B cell (primary cell): ENCODE results near the gene CXCL3. TPM values are rescaled to one million over a fixed set of nuclear protein-coding genes. Genes with fewer than 3 reads are reported as not detected.

Source experiments
- ATAC-seq: fragments of 200-7000 bp; cut with Tn5 transposase; one replicate; pipeline ENCODE4 v1.10.0; 2021; ENCODE audit warnings: low read depth, mild to moderate bottlenecking, moderate number of reproducible peaks, moderate library complexity
- CTCF ChIA-PET: fragments of 350-600 bp; sonication (Branson Sonifier 250); formaldehyde crosslinking; loops from one replicate; lab custom pipeline; 2021; ENCODE audit warnings: antibody characterized with exemption, inconsistent platforms; lab: Charles Lee
- POLR2A ChIA-PET: fragments of 350-600 bp; sonication (Branson Sonifier 250); formaldehyde crosslinking; loops from one replicate; lab custom pipeline; 2021; ENCODE audit warnings: antibody characterized with exemption; lab: Charles Lee
- DNase-seq: peaks from one replicate; pipeline ENCODE4 v3.0.0; 2013
- H2AFZ ChIP-seq: 2 replicates; pipeline ENCODE4 v1.6.1; 2012; ENCODE audit warnings: mild to moderate bottlenecking, low read depth, low read length; ENCODE audit not compliant: insufficient read depth, poor library complexity, severe bottlenecking
- H3K27ac ChIP-seq, 2 donors: 1 replicate in 1 of 2; 2 replicates in 1 of 2; pipeline ENCODE4 v1.5.1; 2012 to 2013; ENCODE audit warnings: low read length in 2 of 2, mild to moderate bottlenecking in 2 of 2, moderate library complexity in 1 of 2
- H3K27me3 ChIP-seq, 4 experiments: fragments of 200-600 bp in 1 of 4; sonication (generic) in 1 of 4; replicated peaks in 1 of 4; 1 replicate in 2 of 4; 2 replicates in 2 of 4; pipeline versions ENCODE4 v1.6.1 to v1.7.0; 2013 to 2016; ENCODE audit warnings: low read length in 3 of 4, mild to moderate bottlenecking in 2 of 4, mixed read lengths in 1 of 4, moderate library complexity in 1 of 4; ENCODE audit not compliant: insufficient read depth in 4 of 4, control insufficient read depth in 3 of 4; ENCODE audit errors: control extremely low read depth in 1 of 4
- H3K36me3 ChIP-seq, 2 experiments: replicated peaks in 1 of 2; 1 replicate in 1 of 2; 2 replicates in 1 of 2; pipeline versions ENCODE4 v1.6.1 to v1.7.1; 2013; ENCODE audit warnings: low read length in 1 of 2; ENCODE audit not compliant: insufficient read depth in 2 of 2, control insufficient read depth in 1 of 2; ENCODE audit errors: control extremely low read depth in 1 of 2, extremely low read depth in 1 of 2
- H3K4me1 ChIP-seq, 2 donors: fragments of 200-600 bp in 1 of 2; sonication (generic) in 1 of 2; 1 replicate in 1 of 2; 2 replicates in 1 of 2; pipeline versions ENCODE4 v1.5.1 to v1.6.1; 2013 to 2017; ENCODE audit warnings: low read length in 2 of 2; ENCODE audit not compliant: control insufficient read depth in 2 of 2, insufficient read depth in 2 of 2
- H3K4me2 ChIP-seq: replicated peaks from 2 replicates; pipeline ENCODE3; 2012; ENCODE audit warnings: mild to moderate bottlenecking, low read depth, low read length; ENCODE audit not compliant: poor library complexity, severe bottlenecking
- H3K4me3 ChIP-seq, 5 experiments: fragments of 200-600 bp in 1 of 5; sonication (generic) in 1 of 5; 1 replicate in 3 of 5; 2 replicates in 2 of 5; pipeline versions ENCODE4 v1.5.1 to v1.7.0; 2011 to 2016; ENCODE audit warnings: low read length in 4 of 5, mild to moderate bottlenecking in 4 of 5, low read depth in 2 of 5, control low read depth in 1 of 5, moderate library complexity in 1 of 5; ENCODE audit not compliant: insufficient read depth in 1 of 5; ENCODE audit errors: control extremely low read depth in 1 of 5, extremely low read depth in 1 of 5
- H3K79me2 ChIP-seq: fragments of 200-600 bp; sonication (generic); one replicate; pipeline ENCODE4 v1.6.0; 2016; ENCODE audit warnings: low read length; ENCODE audit not compliant: control insufficient read depth, insufficient read depth
- H3K9ac ChIP-seq: fragments of 200-600 bp; sonication (generic); 2 replicates; pipeline ENCODE4 v1.6.1; 2017; ENCODE audit warnings: mild to moderate bottlenecking, low read length, moderate library complexity
- H3K9me3 ChIP-seq, 3 donors: one replicate each; pipeline versions ENCODE4 v1.6.1 to v1.7.1; 2013; ENCODE audit warnings: low read length in 2 of 3; ENCODE audit not compliant: control insufficient read depth in 2 of 3, insufficient read depth in 1 of 3; ENCODE audit errors: control extremely low read depth in 1 of 3
- H4K20me1 ChIP-seq: 2 replicates; pipeline ENCODE4 v1.6.0; 2012; ENCODE audit warnings: mild to moderate bottlenecking, low read length; ENCODE audit not compliant: insufficient read depth, control insufficient read depth, poor library complexity, severe bottlenecking
- H3K27ac Mint-ChIP-seq: one replicate; pipeline ENCODE4 v1.8.0; 2021; ENCODE audit warnings: mixed read lengths
- H3K27me3 Mint-ChIP-seq: one replicate; pipeline ENCODE4 v1.8.0; 2021; ENCODE audit warnings: mixed read lengths
- H3K4me1 Mint-ChIP-seq: one replicate; pipeline ENCODE4 v1.8.0; 2021; ENCODE audit warnings: mixed read lengths
- H3K4me3 Mint-ChIP-seq: one replicate; pipeline ENCODE4 v1.8.0; 2021; ENCODE audit warnings: mixed read lengths
- H3K9me3 Mint-ChIP-seq: one replicate; pipeline ENCODE4 v1.8.0; 2022; ENCODE audit warnings: mixed read lengths; ENCODE audit not compliant: insufficient read depth
- CTCF ChIP-seq: fragments of 200-600 bp; IDR thresholded peaks from one replicate; pipeline ENCODE4 v1.8.0; 2022; ENCODE audit warnings: antibody characterized with exemption, mild to moderate bottlenecking
- EZH2 ChIP-seq: IDR thresholded peaks from 2 replicates; pipeline ENCODE4 v1.6.1; 2012; ENCODE audit warnings: borderline replicate concordance, low read depth, mild to moderate bottlenecking, moderate library complexity, low read length; ENCODE audit not compliant: insufficient read depth, poor library complexity, severe bottlenecking
- WGBS: methylation state at CpG from one replicate; pipeline ENCODE4 v1.1.5; 2013; ENCODE audit warnings: missing lambda C conversion rate; ENCODE audit not compliant: insufficient coverage; 5-methylcytosine and 5-hydroxymethylcytosine counted together
- intact Hi-C: fragments of 100-400 bp; cut with micrococcal nuclease; formaldehyde crosslinking; loops from one replicate; pipeline ENCODE4 v1.10.0; 2022
- polyA plus RNA-seq: library from polyadenylated mRNA; depleted of rRNA; stranded (reverse); fragments of >200 nt; gene quantifications from 2 replicates; pipeline ENCODE4 v1.2.3, GENCODE V29; 2012
- total RNA-seq, 2 donors: library from RNA; stranded (reverse); fragments of 120-200 nt in 1 of 2; gene quantifications; 1 replicate in 1 of 2; 2 replicates in 1 of 2; pipeline versions ENCODE4 v1.2.3 to v1.2.4, GENCODE V29; 2013 to 2022

Gene CXCL3
- total and polyA plus RNA-seq, 2 donors (not counting 1 experiment from before 2014, with no cell fraction given), result not detected

GRCh38 chr4:74061430-74061829, 22.9 kb upstream of the CXCL3 start:
- Histone ChIP-seq H4K20me1 (no peaks in the 10 kb centered on the region), H3K9me3 (no peaks in the 10 kb centered on the region), H3K27ac (no peak overlapping the region), H3K9ac (no peak overlapping the region), H3K27me3 (no peaks in the 10 kb centered on the region), H3K79me2 (no peaks in the 10 kb centered on the region), H3K36me3 (no peaks in the 10 kb centered on the region), H3K4me2 (no peak overlapping the region), H2AFZ (no peak overlapping the region), H3K4me3 (no peak overlapping the region), H3K4me1 (no peaks in the 10 kb centered on the region)
- H3K27me3 Mint-ChIP-seq, result peaks cover 3% of the 10 kb centered on the region
- no peaks in the 10 kb centered on the region for H3K9me3 Mint-ChIP-seq
- no peaks in the 10 kb centered on the region for H3K4me1 Mint-ChIP-seq
- DNase-seq, result no peak
- ChIA-PET POLR2A (no interaction called here), CTCF (no interaction called here)
- intact Hi-C loops, result no loop called here
- no peak for ATAC-seq
- no peak overlapping the region for H3K27ac Mint-ChIP-seq
- H3K4me3 Mint-ChIP-seq, result no peak overlapping the region
- TF ChIP-seq EZH2, result no peak

- H3K4me3 ChIP-seq, result no peak overlapping the region
- no peaks in the 10 kb centered on the region for H3K9me3 ChIP-seq
- H3K4me2 ChIP-seq, result no peak overlapping the region
- no peaks in the 10 kb centered on the region for H4K20me1 ChIP-seq
- no peak overlapping the region for H3K9ac ChIP-seq
- H3K4me1 ChIP-seq, result no peaks in the 10 kb centered on the region
- CTCF ChIA-PET, result no interaction called here
- Mint-ChIP-seq H3K27ac (no peak overlapping the region), H3K4me1 (no peaks in the 10 kb centered on the region), H3K27me3 (peaks cover 8% of the 10 kb centered on the region), H3K9me3 (no peaks in the 10 kb centered on the region), H3K4me3 (no peak overlapping the region)
- DNase-seq (no peak), ATAC-seq (no peak)
- H3K27ac ChIP-seq, result no peak overlapping the region
- no peak overlapping the region for H2AFZ ChIP-seq
- intact Hi-C loops, result no loop called here
- POLR2A ChIA-PET, result no interaction called here
- 65% methylated on average over 2 of the region's 2 CpGs for whole genome bisulfite sequencing
- H3K27me3 ChIP-seq, result no peaks in the 10 kb centered on the region
- TF ChIP-seq EZH2, result no peak
- TF ChIP-seq CTCF, result no peak
- no peaks in the 10 kb centered on the region for H3K79me2 ChIP-seq
- no peaks in the 10 kb centered on the region for H3K36me3 ChIP-seq
Measured at GRCh38 chr4:74059161-74059829, 20.8 kb upstream of the CXCL3 start.
